ENCODE measurements around the gene TTC21B. TPM values are rescaled to one million over a fixed set of nuclear protein-coding genes. Genes with fewer than 3 reads are reported as not detected.

TTC21B gene
- total RNA-seq, 2 donors from 2014 or later = 20.8 to 25.0 TPM

DNA sequence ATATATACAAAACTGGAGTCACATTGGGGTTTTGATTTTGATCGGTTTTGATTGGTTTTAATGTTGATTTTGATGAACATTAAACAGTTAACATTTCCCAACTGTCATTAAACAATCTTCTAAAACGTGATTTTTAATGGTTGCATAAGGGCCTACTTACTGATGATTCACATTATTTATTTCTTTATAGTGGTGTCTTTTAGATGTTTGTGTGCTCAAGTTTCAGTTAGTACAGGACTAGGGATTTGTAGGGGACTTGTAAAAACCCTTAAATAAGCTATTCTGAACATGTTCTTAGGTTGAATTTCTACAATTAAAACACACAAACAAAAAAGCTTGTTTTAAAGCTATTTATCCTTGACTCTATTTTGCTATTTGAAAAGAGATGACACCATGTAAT is 61.6 kb downstream of the TTC21B start:
- Mint-ChIP-seq H3K36me3 (ENCODE audit: low read depth) (peaks cover 12% of the 10 kb centered on the region), H3K27ac (no peak overlapping the region)
- ATAC-seq = no peak

DNA sequence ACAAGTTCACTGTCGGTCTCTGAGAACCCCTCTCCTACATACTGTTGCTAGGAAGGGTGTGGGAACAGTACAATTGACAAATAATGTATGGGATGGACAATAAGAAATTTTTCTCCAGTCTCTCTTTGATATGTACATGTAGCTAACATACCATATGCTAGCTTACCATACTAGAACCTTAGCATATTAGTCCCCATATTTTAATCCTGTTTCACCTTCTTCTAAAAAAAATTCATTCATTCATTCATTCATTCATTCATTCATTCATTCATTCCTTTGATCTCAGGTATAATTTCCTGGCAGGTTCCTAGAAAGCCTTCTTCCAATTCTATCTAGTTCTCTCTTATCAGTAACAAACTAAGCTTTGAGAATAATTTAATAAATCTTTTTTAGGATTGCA is 62.2 kb downstream of the TTC21B start:
- DNase-seq (no peak), ATAC-seq (no peak)
- Mint-ChIP-seq H3K4me3 (no peak overlapping the region), H3K27me3 (no peaks in the 10 kb centered on the region), H3K36me3 (ENCODE audit: low read depth) (peaks cover 12% of the 10 kb centered on the region), H3K4me1 (peaks cover 7% of the 10 kb centered on the region), H3K27ac (no peak overlapping the region)
- no peaks in the 10 kb centered on the region for H3K9me3 ChIP-seq (ENCODE audit: control insufficient read depth, low read length, poor library complexity, severe bottlenecking)

More for the DNA sequence above, 61.6 kb downstream of the TTC21B start:
- H3K9me3 ChIP-seq (ENCODE audit: control insufficient read depth, low read length, poor library complexity, severe bottlenecking) = no peaks in the 10 kb centered on the region
- H3K4me1 Mint-ChIP-seq = peaks cover 7% of the 10 kb centered on the region
- DNase-seq = no peak
- H3K27me3 Mint-ChIP-seq = no peaks in the 10 kb centered on the region
- H3K4me3 Mint-ChIP-seq = no peak overlapping the region

- ATAC-seq (no peak), DNase-seq (no peak)
- no peaks in the 10 kb centered on the region for H3K9me3 ChIP-seq (ENCODE audit: control insufficient read depth, low read length, poor library complexity, severe bottlenecking)
- no peak overlapping the region for H3K4me3 Mint-ChIP-seq
- no peak overlapping the region for H3K27ac Mint-ChIP-seq
- H3K4me1 Mint-ChIP-seq = peaks cover 9% of the 10 kb centered on the region
- peaks cover 9% of the 10 kb centered on the region for H3K36me3 Mint-ChIP-seq (ENCODE audit: low read depth)
- H3K27me3 Mint-ChIP-seq = no peaks in the 10 kb centered on the region
These were observed 63.8 kb downstream of the TTC21B start for GRCh38 chr2:165889798-165890197.

DNA sequence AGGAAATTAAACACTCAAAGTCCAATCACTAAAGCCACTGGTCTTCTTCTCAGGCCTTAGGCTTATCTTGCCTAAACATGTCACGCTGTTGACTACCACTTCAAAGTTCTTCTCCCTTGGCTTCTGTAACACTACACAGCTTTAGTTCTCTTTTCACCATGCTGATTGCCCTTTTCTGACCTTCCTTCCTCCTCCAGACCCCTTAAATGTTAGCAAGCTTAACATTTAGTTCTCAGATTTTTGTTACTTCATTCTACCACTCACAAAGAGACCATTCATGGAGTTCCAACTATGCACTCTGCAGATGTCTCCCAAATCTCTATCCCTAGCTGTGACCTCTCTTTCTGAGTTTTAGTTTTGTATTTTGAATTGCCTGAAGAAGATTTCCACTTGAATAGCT is 64.4 kb downstream of the TTC21B start:
- peaks cover 9% of the 10 kb centered on the region for H3K36me3 Mint-ChIP-seq (ENCODE audit: low read depth)
- peaks cover 10% of the 10 kb centered on the region for H3K4me1 Mint-ChIP-seq
- H3K27me3 Mint-ChIP-seq = no peaks in the 10 kb centered on the region
- ATAC-seq (no peak), DNase-seq (no peak)
- no peaks in the 10 kb centered on the region for H3K9me3 ChIP-seq (ENCODE audit: control insufficient read depth, low read length, poor library complexity, severe bottlenecking)
- H3K27ac Mint-ChIP-seq = no peak overlapping the region
- no peak overlapping the region for H3K4me3 Mint-ChIP-seq

DNA sequence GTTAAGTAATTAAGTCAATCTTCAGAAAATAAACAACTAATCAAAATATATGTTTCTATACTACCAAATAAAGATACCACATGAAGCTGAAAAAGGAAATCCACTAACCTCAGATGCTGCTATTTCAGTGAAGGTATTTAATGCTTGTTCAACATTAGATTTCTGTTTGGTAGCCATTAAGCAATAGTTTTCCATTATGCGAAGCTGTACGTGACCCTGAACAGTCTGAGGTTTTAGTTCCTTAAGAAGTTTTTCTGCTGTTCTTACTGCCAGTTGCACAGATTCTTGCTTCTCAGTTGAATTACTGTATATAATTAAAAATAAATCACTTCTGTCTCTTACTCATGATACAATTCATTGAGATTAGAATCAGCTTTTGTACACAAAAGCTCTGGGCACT is 65.4 kb downstream of the TTC21B start:
- Mint-ChIP-seq H3K27me3 (no peaks in the 10 kb centered on the region), H3K36me3 (ENCODE audit: low read depth) (peaks cover 4% of the 10 kb centered on the region), H3K27ac (no peak overlapping the region), H3K4me1 (peaks cover 10% of the 10 kb centered on the region), H3K4me3 (no peak overlapping the region)
- no peaks in the 10 kb centered on the region for H3K9me3 ChIP-seq (ENCODE audit: control insufficient read depth, low read length, poor library complexity, severe bottlenecking)
- DNase-seq (no peak), ATAC-seq (no peak)

DNA sequence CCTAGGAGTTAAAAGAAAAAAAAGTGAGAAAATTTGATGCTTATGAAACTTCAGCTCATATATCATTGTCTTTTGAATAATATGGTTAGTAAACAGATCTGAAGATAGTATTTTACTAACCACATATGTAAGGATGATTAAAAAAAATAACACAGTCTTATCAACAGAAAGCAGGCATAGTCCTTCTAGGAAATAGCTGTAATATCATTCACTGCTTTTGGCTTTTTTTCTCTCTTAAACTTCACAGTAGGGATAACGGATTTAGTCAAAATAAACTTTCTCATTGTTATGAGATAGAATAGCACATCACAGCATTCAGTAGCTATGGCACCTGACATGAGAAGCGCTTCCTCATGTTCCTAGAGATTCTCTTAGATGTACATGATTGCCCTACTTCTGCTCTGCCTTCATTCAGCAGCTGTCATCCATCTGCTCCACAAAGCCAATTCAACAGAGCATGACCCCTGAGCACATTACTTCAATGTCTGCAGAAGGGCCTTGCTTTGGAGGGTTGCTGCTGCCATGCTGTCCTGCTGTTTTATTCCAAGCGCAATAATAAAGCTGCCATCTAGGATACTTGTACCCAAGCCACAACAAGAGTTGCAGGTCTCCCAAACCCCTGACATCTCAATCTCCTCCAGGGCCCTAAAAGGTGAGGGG is 67.0 kb downstream of the TTC21B start:
- H3K4me3 Mint-ChIP-seq = no peak overlapping the region
- peaks cover 2% of the 10 kb centered on the region for H3K36me3 Mint-ChIP-seq (ENCODE audit: low read depth)
- H3K4me1 Mint-ChIP-seq = peaks cover 10% of the 10 kb centered on the region
- DNase-seq (no peak), ATAC-seq (no peak)
- H3K27me3 Mint-ChIP-seq = no peaks in the 10 kb centered on the region
- peak overlapping the region; percentile 39 for H3K27ac Mint-ChIP-seq
- H3K9me3 ChIP-seq (ENCODE audit: control insufficient read depth, low read length, poor library complexity, severe bottlenecking) = no peaks in the 10 kb centered on the region

DNA sequence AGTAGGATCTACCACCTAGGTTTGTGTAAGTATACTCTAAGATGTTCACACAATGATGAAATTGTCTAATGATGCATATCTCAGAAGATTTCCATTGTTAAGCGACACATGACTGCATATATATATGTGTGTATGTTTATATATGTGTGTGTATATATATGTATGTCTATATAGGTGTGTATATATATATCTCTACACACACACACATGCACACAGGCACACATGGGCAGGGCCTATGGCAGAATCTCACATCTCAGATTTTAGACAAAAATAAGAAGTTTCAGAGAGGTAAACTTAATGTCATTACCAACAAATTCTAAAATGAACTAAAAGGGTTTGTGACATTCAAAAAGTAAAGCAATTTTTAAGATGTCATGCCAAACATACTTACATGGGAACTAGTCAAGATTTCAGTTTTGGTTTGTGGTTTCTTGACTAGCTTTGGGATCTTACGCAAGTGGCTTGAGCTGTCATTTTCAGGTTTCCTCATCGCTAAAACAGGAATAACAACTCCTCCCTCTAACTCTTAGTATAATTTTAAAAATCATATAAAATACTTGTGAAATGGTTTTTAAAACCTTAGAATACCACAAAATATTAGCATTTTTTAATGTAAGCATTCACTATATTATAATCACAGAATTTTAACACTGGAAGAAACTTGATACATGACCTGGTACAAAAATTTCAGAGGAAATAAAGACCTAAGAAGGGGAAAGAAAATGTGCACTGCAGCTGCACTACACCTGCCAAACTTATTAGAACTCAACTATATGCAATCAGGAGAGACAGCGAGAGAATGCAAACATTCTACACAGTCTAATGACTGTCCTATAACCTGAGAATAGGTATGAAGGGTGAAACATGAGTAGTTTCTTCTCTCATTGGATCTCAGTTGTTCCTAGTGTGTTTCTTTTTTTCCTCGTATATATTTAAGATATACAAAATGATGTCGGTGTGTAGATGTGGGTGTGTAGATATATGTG is 75.7 kb downstream of the TTC21B start:
- no peaks in the 10 kb centered on the region for H3K27me3 Mint-ChIP-seq
- H3K27ac Mint-ChIP-seq = peak overlapping the region; percentile 83
- no peak overlapping the region for H3K4me3 Mint-ChIP-seq
- ATAC-seq (no peak), DNase-seq (no peak)
- no peaks in the 10 kb centered on the region for H3K9me3 ChIP-seq (ENCODE audit: control insufficient read depth, low read length, poor library complexity, severe bottlenecking)
- H3K4me1 Mint-ChIP-seq = peaks cover 12% of the 10 kb centered on the region
- H3K36me3 Mint-ChIP-seq (ENCODE audit: low read depth) = no peaks in the 10 kb centered on the region

DNA sequence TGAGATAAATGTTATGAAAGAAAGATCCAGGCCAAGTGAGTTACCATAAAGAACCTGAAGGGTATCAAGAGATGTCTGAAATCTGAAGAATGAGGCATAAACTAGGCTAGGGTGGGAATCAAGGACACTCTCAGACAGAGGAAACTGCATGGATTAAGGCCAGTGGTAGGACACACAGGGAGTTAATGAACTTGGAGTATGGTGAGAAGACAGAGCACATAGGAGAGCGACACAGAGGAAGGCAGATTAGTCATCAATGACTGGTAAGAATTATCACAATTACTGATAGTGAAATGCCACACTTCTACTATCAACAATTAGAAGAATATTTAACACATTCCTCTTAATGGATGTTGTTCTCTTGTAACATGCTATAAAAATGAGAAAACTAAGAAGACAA is 76.9 kb downstream of the TTC21B start:
- Mint-ChIP-seq H3K4me3 (no peak overlapping the region), H3K27me3 (no peaks in the 10 kb centered on the region), H3K36me3 (ENCODE audit: low read depth) (no peaks in the 10 kb centered on the region), H3K27ac (peak overlapping the region; percentile 83), H3K4me1 (peaks cover 12% of the 10 kb centered on the region)
- ATAC-seq = no peak
- H3K9me3 ChIP-seq (ENCODE audit: control insufficient read depth, low read length, poor library complexity, severe bottlenecking) = no peaks in the 10 kb centered on the region
- DNase-seq = no peak

GRCh38 chr2:165876269-165876668 is 77.3 kb downstream of the TTC21B start:
- ATAC-seq (no peak), DNase-seq (no peak)
- peak overlapping the region; percentile 83 for H3K27ac Mint-ChIP-seq

GRCh38 chr2:165874445-165875039 is 79.0 kb downstream of the TTC21B start:
- Mint-ChIP-seq H3K27ac (no peak overlapping the region), H3K4me3 (no peak overlapping the region), H3K4me1 (peaks cover 12% of the 10 kb centered on the region), H3K27me3 (no peaks in the 10 kb centered on the region), H3K36me3 (ENCODE audit: low read depth) (peaks cover 5% of the 10 kb centered on the region)
- H3K9me3 ChIP-seq (ENCODE audit: control insufficient read depth, low read length, poor library complexity, severe bottlenecking) = no peaks in the 10 kb centered on the region
- DNase-seq (no peak), ATAC-seq (peak; percentile 90)

More at GRCh38 chr2:165876269-165876668, 77.3 kb downstream of the TTC21B start:
- Mint-ChIP-seq H3K36me3 (ENCODE audit: low read depth) (no peaks in the 10 kb centered on the region), H3K4me3 (no peak overlapping the region), H3K4me1 (peaks cover 12% of the 10 kb centered on the region), H3K27me3 (no peaks in the 10 kb centered on the region)
- H3K9me3 ChIP-seq (ENCODE audit: control insufficient read depth, low read length, poor library complexity, severe bottlenecking) = no peaks in the 10 kb centered on the region

DNA sequence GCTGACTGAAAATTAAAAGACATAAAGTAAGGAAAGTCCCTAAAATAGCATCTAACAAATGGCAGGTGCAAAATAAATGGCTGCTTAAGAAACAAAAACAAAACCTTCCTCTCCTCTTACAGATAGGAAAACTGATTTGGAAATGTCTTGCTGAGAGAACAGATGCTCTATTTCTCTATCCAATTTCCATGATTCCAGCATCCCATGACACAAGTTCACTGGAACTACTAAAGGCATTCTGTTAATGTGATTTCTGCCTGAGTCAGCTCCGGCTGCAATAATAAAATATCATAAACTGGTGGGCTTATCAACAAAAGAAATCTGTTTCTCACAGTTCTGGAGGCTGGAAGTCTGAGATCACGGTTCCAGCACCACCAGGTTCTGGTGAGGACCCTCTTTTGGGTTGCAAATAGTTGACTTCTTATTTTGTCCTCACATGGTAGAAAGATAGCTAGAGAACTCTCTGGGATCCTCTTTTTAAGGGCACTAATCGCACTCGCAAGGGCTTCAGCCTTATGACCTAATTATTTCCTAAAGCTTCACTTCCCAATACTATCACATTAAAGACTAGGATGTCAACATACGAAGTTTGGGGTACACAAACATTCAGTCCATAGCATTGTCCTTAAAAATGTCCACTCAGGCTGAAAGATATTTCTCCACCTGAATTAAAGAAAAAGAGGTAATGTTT is 81.3 kb downstream of the TTC21B start:
- H3K9me3 ChIP-seq (ENCODE audit: control insufficient read depth, low read length, poor library complexity, severe bottlenecking) = no peaks in the 10 kb centered on the region
- no peak for ATAC-seq
- peaks cover 7% of the 10 kb centered on the region for H3K36me3 Mint-ChIP-seq (ENCODE audit: low read depth)

DNA sequence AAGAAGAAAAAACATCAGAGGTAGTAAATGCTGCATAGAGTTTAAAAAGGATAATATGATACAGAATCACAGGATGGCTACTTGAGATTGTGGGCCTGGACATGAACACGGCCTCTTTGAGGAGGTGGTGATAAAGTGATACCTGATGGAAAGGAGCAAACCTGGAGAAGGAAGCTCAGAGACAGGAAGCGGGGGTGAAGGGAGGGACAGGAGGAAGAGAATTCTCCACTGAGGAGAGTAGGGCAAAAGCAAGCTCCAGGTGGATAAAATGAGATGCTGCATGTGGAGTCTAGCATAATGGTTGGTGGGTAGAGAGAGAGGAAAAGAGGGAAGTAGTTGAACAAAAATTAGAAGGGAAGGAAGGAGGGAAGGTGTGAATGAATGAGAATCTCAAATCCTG is 82.6 kb downstream of the TTC21B start:
- H3K4me3 Mint-ChIP-seq = no peak overlapping the region
- H3K27ac Mint-ChIP-seq = no peak overlapping the region
- no peak for DNase-seq
- no peaks in the 10 kb centered on the region for H3K9me3 ChIP-seq (ENCODE audit: control insufficient read depth, low read length, poor library complexity, severe bottlenecking)
- H3K27me3 Mint-ChIP-seq = no peaks in the 10 kb centered on the region
- H3K4me1 Mint-ChIP-seq = peaks cover 6% of the 10 kb centered on the region
- ATAC-seq = no peak
- peaks cover 7% of the 10 kb centered on the region for H3K36me3 Mint-ChIP-seq (ENCODE audit: low read depth)

More for the DNA sequence above, 81.3 kb downstream of the TTC21B start:
- Mint-ChIP-seq H3K27ac (no peak overlapping the region), H3K27me3 (no peaks in the 10 kb centered on the region), H3K4me3 (no peak overlapping the region), H3K4me1 (peaks cover 8% of the 10 kb centered on the region)
- DNase-seq = no peak

DNA sequence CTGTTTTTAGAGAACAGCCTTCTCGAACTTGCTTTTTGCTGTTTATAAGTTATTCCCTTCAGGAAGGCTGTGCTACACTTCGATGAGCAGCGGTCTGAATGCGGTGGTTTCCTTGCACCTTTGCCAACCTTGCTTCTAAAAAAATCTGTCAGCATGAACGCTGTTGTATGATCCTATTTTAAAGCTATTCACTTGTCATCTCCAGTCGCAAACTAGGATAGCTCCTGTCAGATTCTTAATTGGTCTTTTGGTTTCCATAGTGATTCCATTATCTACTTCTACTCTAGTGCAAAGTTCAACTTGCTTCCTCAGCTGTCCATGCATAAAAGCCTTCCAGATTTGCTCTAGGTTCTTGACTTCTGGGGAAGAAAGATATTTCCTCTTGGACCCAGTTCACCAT is 83.2 kb downstream of the TTC21B start:
- H3K36me3 Mint-ChIP-seq (ENCODE audit: low read depth) = peaks cover 7% of the 10 kb centered on the region
- H3K9me3 ChIP-seq (ENCODE audit: control insufficient read depth, low read length, poor library complexity, severe bottlenecking) = no peaks in the 10 kb centered on the region

More for the DNA sequence above, 83.2 kb downstream of the TTC21B start:
- Mint-ChIP-seq H3K27ac (no peak overlapping the region), H3K4me1 (peaks cover 7% of the 10 kb centered on the region), H3K27me3 (no peaks in the 10 kb centered on the region), H3K4me3 (no peak overlapping the region)
- DNase-seq = no peak
- ATAC-seq = no peak
